Cerebellar nuclear complex (tissue), 1 donor: ENCODE results near the gene TMTC2.

Experiments used
- DNase-seq, 2 experiments: peaks; one replicate each; lab custom pipeline; 2025; lab: John Stamatoyannopoulos, UW

Gene TMTC2

GRCh38 chr12:82686168-82687020 lies at the start of gene TMTC2:
TSS of gene TMTC2 (plus strand) at chr12:82686906.
- peak; percentile 71 to 83 for DNase-seq

- no peak for DNase-seq
Measured at GRCh38 chr12:82638324-82638723, 48.4 kb upstream of the TMTC2 start.

- DNase-seq: no peak
Measured at GRCh38 chr12:82644896-82645295, 41.8 kb upstream of the TMTC2 start.

GRCh38 chr12:82645414-82645813 lies 41.3 kb upstream of the TMTC2 start:
- no peak for DNase-seq

- no peak for DNase-seq
Measured at GRCh38 chr12:82647853-82648252, 38.9 kb upstream of the TMTC2 start.

- no peak for DNase-seq
Measured at GRCh38 chr12:82648259-82648909, 38.3 kb upstream of the TMTC2 start.

- DNase-seq: no peak
Measured at GRCh38 chr12:82650627-82651337, 35.9 kb upstream of the TMTC2 start.

GRCh38 chr12:82651489-82651888 lies 35.2 kb upstream of the TMTC2 start:
- no peak for DNase-seq

GRCh38 chr12:82652071-82652470 lies 34.6 kb upstream of the TMTC2 start:
- DNase-seq: no peak

GRCh38 chr12:82655751-82656150 lies 31.0 kb upstream of the TMTC2 start:
- DNase-seq: no peak

- DNase-seq: no peak
Measured at GRCh38 chr12:82659343-82660207, 27.1 kb upstream of the TMTC2 start.

- no peak for DNase-seq
Measured at GRCh38 chr12:82660541-82661325, 26.0 kb upstream of the TMTC2 start.

- DNase-seq: no peak
Measured at GRCh38 chr12:82663893-82664292, 22.8 kb upstream of the TMTC2 start.

- no peak for DNase-seq
Measured at GRCh38 chr12:82665142-82665923, 21.4 kb upstream of the TMTC2 start.

GRCh38 chr12:82666830-82667229 lies 19.9 kb upstream of the TMTC2 start:
- DNase-seq: no peak

GRCh38 chr12:82671673-82672195 lies 15.0 kb upstream of the TMTC2 start:
- DNase-seq: no peak

GRCh38 chr12:82672811-82673495 lies 13.8 kb upstream of the TMTC2 start:
- DNase-seq: no peak

- no peak for DNase-seq
Measured at GRCh38 chr12:82673698-82674097, 13.0 kb upstream of the TMTC2 start.

- peak in 1 of 2 experiments; percentile 5 for DNase-seq
Measured at GRCh38 chr12:82675246-82675645, 11.5 kb upstream of the TMTC2 start.
